HepG2 (cell line): ENCODE measurements around the gene C16orf54. TPM values are rescaled to one million over a fixed set of nuclear protein-coding genes. Genes with fewer than 3 reads are reported as not detected.

ENCODE experiments used
- ATAC-seq: fragments of 200-7000 bp; cut with Tn5 transposase; 3 replicates; pipeline ENCODE4 v1.9.1; 2020; ENCODE audit warnings: mild to moderate bottlenecking, moderate library complexity
- BruUV-seq: library from RNA; stranded (reverse); fragments of 400-500 nt; replicated peaks from 2 replicates; lab custom pipeline; 2021; lab: Mats Ljungman, UMichigan
- CTCF ChIA-PET: fragments of 300-600 bp; formaldehyde crosslinking; extraction: SDS; loops from one replicate; lab custom pipeline; 2021; ENCODE audit warnings: low total read pairs, inconsistent platforms, low intra/inter-chr PET ratio; lab: Yijun Ruan, JAX
- POLR2A ChIA-PET: fragments of 350-600 bp; sonication (Branson Sonifier 250); formaldehyde crosslinking; loops from one replicate; lab custom pipeline; 2020; ENCODE audit warnings: antibody characterized with exemption, inconsistent platforms; lab: Yijun Ruan, JAX
- DNase-seq: peaks from one replicate; pipeline ENCODE4 v3.0.0-alpha.2; 2015; ENCODE audit warnings: low spot score
- FAIRE-seq: peaks from 3 replicates; lab custom pipeline; 2011; peaks lifted over from hg19 to GRCh38; lab: Jason Lieb, UNC
- H2AFZ ChIP-seq: one replicate; pipeline ENCODE4 v1.6.1; 2011; ENCODE audit warnings: low read length, inconsistent platforms
- H3K27ac ChIP-seq: fragments of 300-600 bp; 3 replicates; pipeline ENCODE4 v1.8.0; 2011; ENCODE audit warnings: mixed run types, mild to moderate bottlenecking, mixed read lengths, low read length, inconsistent platforms; ENCODE audit not compliant: insufficient read depth; ENCODE audit errors: extremely low read length
- H3K27me3 ChIP-seq, 2 experiments: fragments of 200-600 bp in 1 of 2; 2 replicates in 1 of 2; 3 replicates in 1 of 2; pipeline versions ENCODE4 v1.6.0 to v1.8.0; 2011; ENCODE audit warnings: low read length in 2 of 2, mild to moderate bottlenecking in 2 of 2, moderate library complexity in 2 of 2, inconsistent platforms in 1 of 2; ENCODE audit not compliant: insufficient read depth in 2 of 2, control insufficient read depth in 1 of 2
- H3K36me3 ChIP-seq, 2 experiments: fragments of 200-600 bp in 1 of 2; replicated peaks in 1 of 2; 2 replicates in 1 of 2; 3 replicates in 1 of 2; pipeline versions ENCODE4 v1.5.1 to v1.8.0; 2011; ENCODE audit warnings: low read length in 2 of 2, inconsistent platforms in 1 of 2; ENCODE audit not compliant: insufficient read depth in 2 of 2, control insufficient read depth in 1 of 2
- H3K4me1 ChIP-seq: 2 replicates; pipeline ENCODE4 v1.5.1; 2012; ENCODE audit warnings: low read length, inconsistent platforms; ENCODE audit not compliant: insufficient read depth
- H3K4me2 ChIP-seq: 2 replicates; pipeline ENCODE4 v1.6.0; 2011; ENCODE audit warnings: low read depth, low read length, inconsistent platforms
- H3K4me3 ChIP-seq, 3 experiments: fragments of 200-600 bp in 1 of 3; sonication (generic), shearing (Covaris generic) in 1 of 3; replicated peaks in 1 of 3; 2 replicates each; pipeline ENCODE4 v1.5.1; 2011 to 2016; ENCODE audit warnings: low read length in 3 of 3, inconsistent platforms in 2 of 3, low read depth in 2 of 3, mild to moderate bottlenecking in 2 of 3, control low read depth in 1 of 3, mixed read lengths in 1 of 3; ENCODE audit not compliant: insufficient read depth in 1 of 3
- H3K79me2 ChIP-seq: one replicate; pipeline ENCODE4 v1.6.1; 2011; ENCODE audit warnings: low read length, inconsistent platforms; ENCODE audit not compliant: insufficient read depth
- H3K9ac ChIP-seq: 2 replicates; pipeline ENCODE4 v1.6.0; 2011; ENCODE audit warnings: mild to moderate bottlenecking, low read depth, low read length, inconsistent platforms; ENCODE audit not compliant: insufficient read depth
- H3K9me3 ChIP-seq: 2 replicates; pipeline ENCODE4 v1.5.1; 2012; ENCODE audit warnings: mild to moderate bottlenecking, low read length
- H4K20me1 ChIP-seq: 2 replicates; pipeline ENCODE4 v1.6.0; 2011; ENCODE audit warnings: inconsistent platforms, mild to moderate bottlenecking, low read length, moderate library complexity; ENCODE audit not compliant: insufficient read depth
- BATF2 ChIP-seq: sonication (generic); formaldehyde crosslinking; IDR thresholded peaks from 2 replicates; pipeline ENCODE4 v1.8.0; 2022; ENCODE audit warnings: mild to moderate bottlenecking, missing genetic modification reagents, moderate library complexity
- EZH2 ChIP-seq: conservative IDR thresholded peaks from 2 replicates; pipeline ENCODE4 v1.6.1; 2012; ENCODE audit warnings: mild to moderate bottlenecking, low read depth, low read length, moderate library complexity
- FOXM1 ChIP-seq: sonication (generic); formaldehyde crosslinking; IDR thresholded peaks from 2 replicates; pipeline ENCODE4 v1.5.0; 2020; ENCODE audit warnings: missing genetic modification reagents
- KLF11 ChIP-seq: IDR thresholded peaks from 2 replicates; pipeline ENCODE4 v1.6.1; 2016; ENCODE audit warnings: missing compliant biosample characterization
- MAZ ChIP-seq, 2 experiments: sonication (generic) in 1 of 2; formaldehyde crosslinking in 1 of 2; IDR thresholded peaks; 2 replicates each; pipeline versions ENCODE4 v1.5.0 to v1.6.1; 2012 to 2020; ENCODE audit warnings: low read depth in 2 of 2, mild to moderate bottlenecking in 2 of 2, borderline replicate concordance in 1 of 2, improper control_type of control experiment in 1 of 2, low read length in 1 of 2, missing genetic modification reagents in 1 of 2, moderate library complexity in 1 of 2
- PHB2 ChIP-seq: fragments of 450-650 bp; IDR thresholded peaks from 2 replicates; pipeline ENCODE4 v1.6.1; 2018; ENCODE audit not compliant: partially characterized antibody
- PTBP1 ChIP-seq: fragments of 200-400 bp; formaldehyde crosslinking; IDR thresholded peaks from 2 replicates; pipeline ENCODE4 v1.6.1; 2018; ENCODE audit warnings: low read length, low read depth; ENCODE audit not compliant: poor library complexity, severe bottlenecking
- RARA ChIP-seq: IDR thresholded peaks from 2 replicates; pipeline ENCODE4 v1.6.1; 2016; ENCODE audit warnings: missing genetic modification reagents, missing compliant biosample characterization
- REXO4 ChIP-seq: sonication (generic); formaldehyde crosslinking; IDR thresholded peaks from 2 replicates; pipeline ENCODE4 v1.8.0; 2022; ENCODE audit warnings: missing genetic modification reagents, mild to moderate bottlenecking, borderline replicate concordance
- RXRA ChIP-seq: sonication (generic); formaldehyde crosslinking; IDR thresholded peaks from 2 replicates; pipeline ENCODE4 v1.5.1; 2020; ENCODE audit warnings: missing genetic modification reagents
- SMC3 ChIP-seq: IDR thresholded peaks from 2 replicates; pipeline ENCODE4 v1.6.1; 2011; ENCODE audit warnings: low read length, improper control_type of control experiment
- TGIF2 ChIP-seq: IDR thresholded peaks from 2 replicates; pipeline ENCODE4 v1.6.1; 2016; ENCODE audit warnings: control low read depth, missing compliant biosample characterization
- ZKSCAN8 ChIP-seq: IDR thresholded peaks from 2 replicates; pipeline ENCODE4 v1.6.1; 2016; ENCODE audit warnings: borderline replicate concordance, missing genetic modification reagents, missing compliant biosample characterization
- ZMYM4 ChIP-seq: sonication (generic); formaldehyde crosslinking; IDR thresholded peaks from 2 replicates; pipeline ENCODE4 v1.8.1; 2023; ENCODE audit warnings: mild to moderate bottlenecking, missing genetic modification reagents
- ZNF510 ChIP-seq: sonication (generic); formaldehyde crosslinking; IDR thresholded peaks from 2 replicates; pipeline ENCODE4 v1.4.0; 2020; ENCODE audit warnings: low read depth, mild to moderate bottlenecking, missing genetic modification reagents
- ZNF616 ChIP-seq: sonication (generic); formaldehyde crosslinking; IDR thresholded peaks from 2 replicates; pipeline ENCODE4 v1.5.0; 2020; ENCODE audit warnings: low read depth, mild to moderate bottlenecking, missing genetic modification reagents
- ZNF629 ChIP-seq: sonication (generic); formaldehyde crosslinking; conservative IDR thresholded peaks from 2 replicates; pipeline ENCODE4 v1.5.0; 2020; ENCODE audit warnings: missing genetic modification reagents
- WGBS: methylation state at CpG from one replicate; pipeline ENCODE4 v1.1.6; 2017; ENCODE audit warnings: low lambda C conversion rate; 5-methylcytosine and 5-hydroxymethylcytosine counted together
- in situ Hi-C: cut with HindIII; loops from 2 replicates; pipeline ENCODE4 v1.10.0; 2017; ENCODE audit warnings: low pct_unique_long_range_greater_than_20kb; ENCODE audit not compliant: extremely low pct_ligation_motif_present
- intact Hi-C: fragments of 100-400 bp; cut with micrococcal nuclease; formaldehyde crosslinking; loops from one replicate; pipeline ENCODE4 v1.10.0; 2022; ENCODE audit not compliant: unreplicated experiment
- polyA plus RNA-seq, 8 experiments: library from polyadenylated mRNA; depleted of rRNA in 3 of 8; stranded (reverse) in 7 of 8; unstranded in 1 of 8; fragments of >200 nt; fragmentation: Illumina TruSeq in 4 of 8; extraction: Trizol in 4 of 8; gene quantifications; 2 replicates each; pipeline versions ENCODE4 v1.2.1 to v1.2.3, GENCODE V29; 2011 to 2016; ENCODE audit warnings: low read depth in 4 of 8, missing spikeins in 1 of 8, mixed read lengths in 1 of 8; ENCODE audit not compliant: insufficient read depth in 1 of 8
- total RNA-seq, 5 experiments: library from RNA; depleted of rRNA; stranded (reverse); fragments of >200 nt; fragmentation: Illumina TruSeq; extraction: Trizol; gene quantifications; 2 replicates each; pipeline ENCODE4 v1.2.3, GENCODE V29; 2016; ENCODE audit warnings: low read depth in 1 of 5

The C16orf54 gene
- total and polyA plus RNA-seq, 2 of the 13 experiments (the other 11 are each of a cell fraction or from before 2014, with no cell fraction given): not detected

GRCh38 chr16:29766571-29766970, 20.8 kb upstream of the C16orf54 start:
- in situ Hi-C loops: no loop called here
- no TSS peak for BruUV-seq
- no peaks in the 10 kb centered on the region for H3K36me3 ChIP-seq
- FAIRE-seq (no peak), ATAC-seq (no peak), DNase-seq (no peak)
- H3K4me1 ChIP-seq: peaks cover 72% of the 10 kb centered on the region
- no peak for TF ChIP-seq REXO4
- no peak for TF ChIP-seq ZMYM4 (CRISPR knock-in tag)
- peak; percentile 49; the same call in 1 of the 2 replicates for TF ChIP-seq ZNF629 (CRISPR knock-in tag)
- no peak for TF ChIP-seq FOXM1 (CRISPR knock-in tag)
- 94% methylated on average over 3 of the region's 3 CpGs for WGBS
- no peaks in the 10 kb centered on the region for H3K9me3 ChIP-seq
- H3K4me3 ChIP-seq: no peak overlapping the region
- ChIA-PET CTCF (no interaction called here), POLR2A (interaction anchor here (2.4 kb wide), 1 partner anchor 24 kb away, joined by 11 read pairs; the partner anchor contains the start of gene KIF22)
- no peak overlapping the region for H3K27ac ChIP-seq
- H3K27me3 ChIP-seq: no peaks in the 10 kb centered on the region
- no peak overlapping the region for H3K4me2 ChIP-seq
- H3K9ac ChIP-seq: no peak overlapping the region
- H4K20me1 ChIP-seq: no peaks in the 10 kb centered on the region
- H3K79me2 ChIP-seq: no peaks in the 10 kb centered on the region
- H2AFZ ChIP-seq: no peak overlapping the region
- intact Hi-C loops: no loop called here

- H4K20me1 ChIP-seq: no peaks in the 10 kb centered on the region
- H2AFZ ChIP-seq: no peak overlapping the region
- peak overlapping the region; percentile 68 for H3K4me2 ChIP-seq
- H3K36me3 ChIP-seq: no peaks in the 10 kb centered on the region
- no peaks in the 10 kb centered on the region for H3K27me3 ChIP-seq
- no peaks in the 10 kb centered on the region for H3K79me2 ChIP-seq
- peaks cover 77% of the 10 kb centered on the region for H3K4me1 ChIP-seq
- POLR2A ChIA-PET: interaction anchor here (2.4 kb wide), 1 partner anchor 25 kb away, joined by 11 read pairs; the partner anchor contains the start of gene KIF22
- DNase-seq (peak; percentile 92), FAIRE-seq (peak; percentile 91), ATAC-seq (peak; percentile 93)
- CTCF ChIA-PET: no interaction called here
- 6% methylated on average over 15 of the region's 15 CpGs for WGBS
- in situ Hi-C loops (no loop called here), intact Hi-C loops (no loop called here)
- H3K9ac ChIP-seq: no peak overlapping the region
- peak overlapping the region in 1 of 3 experiments; percentile 42; a peak in 1 of 6 replicates for H3K4me3 ChIP-seq
- H3K9me3 ChIP-seq: no peaks in the 10 kb centered on the region
- BruUV-seq: no TSS peak
- H3K27ac ChIP-seq: peak overlapping the region; percentile 66
- TF ChIP-seq TGIF2 (CRISPR knock-in tag): peak; percentile 33; the same call in 1 of the 2 replicates
- peak; percentile 77; the same call in 1 of the 2 replicates for TF ChIP-seq ZKSCAN8
- TF ChIP-seq RXRA (CRISPR knock-in tag): peak; percentile 100
- no peak for TF ChIP-seq PHB2
- TF ChIP-seq MAZ (IDR thresholded peaks at IDR 0.05; ENCODE audit: borderline replicate concordance, low read depth, low read length): no peak
- peak; percentile 60; the same call in 1 of the 2 replicates for TF ChIP-seq MAZ (CRISPR knock-in tag; IDR thresholded peaks at IDR 0.05; ENCODE audit: low read depth)
- TF ChIP-seq EZH2: no peak
- TF ChIP-seq SMC3: no peak; the same call in 1 of the 2 replicates
- peak; percentile 97 for TF ChIP-seq RARA
- no peak for TF ChIP-seq BATF2 (CRISPR knock-in tag)
- TF ChIP-seq PTBP1: no peak
- TF ChIP-seq ZNF616 (CRISPR knock-in tag): 0 out of 2 replicates have a peak, but pooled peaks have one; percentile 39
- TF ChIP-seq ZNF510 (CRISPR knock-in tag): 0 out of 2 replicates have a peak, but pooled peaks have one; percentile 39
- TF ChIP-seq KLF11 (CRISPR knock-in tag): 0 out of 2 replicates have a peak, but pooled peaks have one; percentile 37
Observed at GRCh38 chr16:29765167-29766032, 19.6 kb upstream of the C16orf54 start.
